IMR-90 (cell line): ENCODE measurements around the gene CCDC88C. TPM values are rescaled to one million over a fixed set of nuclear protein-coding genes. Genes with fewer than 3 reads are reported as not detected.

Source experiments
- ATAC-seq: fragments of 200-7000 bp; cut with Tn5 transposase; 2 replicates; pipeline ENCODE4 v1.9.1; 2020; ENCODE audit warnings: low read depth, mild to moderate bottlenecking, moderate library complexity
- BruUV-seq: library from RNA; stranded (reverse); fragments of 400-500 nt; replicated peaks from 2 replicates; lab custom pipeline; 2021; lab: Mats Ljungman, UMichigan
- CTCF ChIA-PET: fragments of 300-600 bp; formaldehyde crosslinking; extraction: SDS; loops from one replicate; lab custom pipeline; 2021; ENCODE audit warnings: antibody characterized with exemption; lab: Yijun Ruan, JAX
- POLR2A ChIA-PET: fragments of 300-600 bp; sonication (Branson Sonifier 250); formaldehyde crosslinking; loops from one replicate; lab custom pipeline; 2022; ENCODE audit warnings: antibody characterized with exemption; ENCODE audit not compliant: unreplicated experiment; lab: Charles Lee
- DNase-seq: peaks from one replicate; pipeline ENCODE4 v3.0.0; 2013
- H2AFZ ChIP-seq: replicated peaks from 2 replicates; pipeline ENCODE3; 2013; ENCODE audit warnings: low read length, mild to moderate bottlenecking; ENCODE audit not compliant: poor library complexity
- H2AK5ac ChIP-seq: 2 replicates; pipeline ENCODE4 v1.6.1; 2013; ENCODE audit warnings: low read depth, low read length, inconsistent platforms
- H2AK9ac ChIP-seq: replicated peaks from 2 replicates; pipeline ENCODE3; 2013; ENCODE audit warnings: mild to moderate bottlenecking, low read depth, low read length, moderate library complexity; ENCODE audit not compliant: poor library complexity
- H2BK120ac ChIP-seq: 2 replicates; pipeline ENCODE4 v1.6.1; 2013; ENCODE audit warnings: low read depth, low read length, inconsistent platforms
- H2BK15ac ChIP-seq: 3 replicates; pipeline ENCODE4 v1.6.1; 2013; ENCODE audit warnings: low read depth, low read length, inconsistent platforms
- H2BK20ac ChIP-seq: 2 replicates; pipeline ENCODE4 v1.6.1; 2013; ENCODE audit warnings: low read depth, mild to moderate bottlenecking, inconsistent platforms, low read length, moderate library complexity
- H2BK5ac ChIP-seq: 2 replicates; pipeline ENCODE4 v1.6.1; 2013; ENCODE audit warnings: mild to moderate bottlenecking, low read depth, low read length, inconsistent platforms; ENCODE audit not compliant: poor library complexity, severe bottlenecking
- H3K14ac ChIP-seq: replicated peaks from 2 replicates; pipeline ENCODE4 v1.6.1; 2013; ENCODE audit warnings: low read depth, low read length, inconsistent platforms
- H3K18ac ChIP-seq: 2 replicates; pipeline ENCODE4 v1.6.1; 2013; ENCODE audit warnings: low read depth, low read length, control low read depth
- H3K23ac ChIP-seq: 2 replicates; pipeline ENCODE4 v1.6.1; 2013; ENCODE audit warnings: low read depth, low read length, inconsistent platforms
- H3K27ac ChIP-seq: 2 replicates; pipeline ENCODE4 v1.5.1; 2013; ENCODE audit warnings: mild to moderate bottlenecking, control low read depth, low read length; ENCODE audit not compliant: insufficient read depth
- H3K27me3 ChIP-seq: 2 replicates; pipeline ENCODE4 v1.6.1; 2013; ENCODE audit warnings: low read length; ENCODE audit not compliant: control insufficient read depth, insufficient read depth
- H3K36me3 ChIP-seq: 2 replicates; pipeline ENCODE4 v1.6.1; 2013; ENCODE audit warnings: low read length, mixed read lengths; ENCODE audit not compliant: control insufficient read depth, insufficient read depth
- H3K4ac ChIP-seq: 2 replicates; pipeline ENCODE4 v1.6.1; 2013; ENCODE audit warnings: low read depth, low read length, inconsistent platforms
- H3K4me1 ChIP-seq: 2 replicates; pipeline ENCODE4 v1.6.1; 2013; ENCODE audit warnings: low read length, mixed read lengths; ENCODE audit not compliant: control insufficient read depth, insufficient read depth
- H3K4me2 ChIP-seq: 2 replicates; pipeline ENCODE4 v1.6.1; 2013; ENCODE audit warnings: low read depth, mild to moderate bottlenecking, control low read depth, low read length, moderate library complexity
- H3K4me3 ChIP-seq: 2 replicates; pipeline ENCODE4 v1.5.1; 2013; ENCODE audit warnings: low read depth, mild to moderate bottlenecking, control low read depth, low read length, moderate library complexity; ENCODE audit not compliant: insufficient read depth
- H3K56ac ChIP-seq: 2 replicates; pipeline ENCODE4 v1.6.1; 2013; ENCODE audit warnings: low read length, inconsistent platforms; ENCODE audit not compliant: insufficient read depth; ENCODE audit errors: extremely low read depth
- H3K79me1 ChIP-seq, 2 experiments: 2 replicates each; pipeline ENCODE4 v1.6.1; 2013; ENCODE audit warnings: low read length in 2 of 2, inconsistent platforms in 1 of 2, low read depth in 1 of 2
- H3K9ac ChIP-seq: 2 replicates; pipeline ENCODE4 v1.6.1; 2013; ENCODE audit warnings: low read depth, low read length, control low read depth
- H3K9me1 ChIP-seq: 2 replicates; pipeline ENCODE4 v1.6.1; 2013; ENCODE audit warnings: low read length, inconsistent platforms; ENCODE audit not compliant: insufficient read depth
- H3K9me3 ChIP-seq: 2 replicates; pipeline ENCODE4 v1.6.1; 2013; ENCODE audit warnings: low read length; ENCODE audit not compliant: control insufficient read depth, insufficient read depth
- H4K20me1 ChIP-seq: 2 replicates; pipeline ENCODE4 v1.6.1; 2013; ENCODE audit warnings: low read length, inconsistent platforms; ENCODE audit not compliant: insufficient read depth
- H4K5ac ChIP-seq: 2 replicates; pipeline ENCODE4 v1.6.1; 2013; ENCODE audit warnings: mild to moderate bottlenecking, low read depth, low read length, control low read depth
- H4K8ac ChIP-seq, 2 experiments: 2 replicates each; pipeline ENCODE4 v1.6.1; 2013; ENCODE audit warnings: low read depth in 2 of 2, low read length in 2 of 2, control low read depth in 1 of 2, inconsistent platforms in 1 of 2
- H4K91ac ChIP-seq: 2 replicates; pipeline ENCODE4 v1.6.1; 2013; ENCODE audit warnings: low read depth, low read length, inconsistent platforms; ENCODE audit not compliant: insufficient read depth
- BHLHE40 ChIP-seq: fragments of 150-350 bp; IDR thresholded peaks from 2 replicates; pipeline ENCODE4 v1.6.1; 2016; ENCODE audit warnings: mild to moderate bottlenecking, low read depth, low read length
- MAZ ChIP-seq: IDR thresholded peaks from 2 replicates; pipeline ENCODE4 v1.6.1; 2012; ENCODE audit warnings: low read depth, mild to moderate bottlenecking, low read length, improper control_type of control experiment, moderate library complexity, borderline replicate concordance
- MXI1 ChIP-seq: IDR thresholded peaks from 2 replicates; pipeline ENCODE4 v1.6.1; 2012; ENCODE audit warnings: low read depth, mild to moderate bottlenecking, low read length, moderate library complexity, borderline replicate concordance
- POLR2A ChIP-seq: IDR thresholded peaks from 2 replicates; pipeline ENCODE4 v1.6.1; 2012; ENCODE audit warnings: mild to moderate bottlenecking, low read depth, low read length
- WGBS, 2 experiments: methylation state at CpG; one replicate each; pipeline versions ENCODE4 v1.1.5 to v1.1.7; 2013; ENCODE audit warnings: missing lambda C conversion rate in 2 of 2; ENCODE audit not compliant: insufficient read length in 1 of 2; ENCODE audit errors: extremely low coverage in 2 of 2; 5-methylcytosine and 5-hydroxymethylcytosine counted together
- dilution Hi-C: fragments of 300-500 bp; cut with HindIII; formaldehyde crosslinking; loops from one replicate; pipeline ENCODE4 v1.14.3; 2018; ENCODE audit warnings: low sequenced_read_pairs; ENCODE audit not compliant: unreplicated experiment
- in situ Hi-C: fragments of 300-500 bp; cut with MboI; formaldehyde crosslinking; loops from 3 replicates; pipeline ENCODE4 v1.14.3; 2019; ENCODE audit warnings: low sequenced_read_pairs, inconsistent platforms, mixed read lengths
- intact Hi-C: fragments of 100-400 bp; cut with micrococcal nuclease; formaldehyde crosslinking; loops from 2 replicates; pipeline ENCODE4 v1.10.0; 2022
- polyA plus RNA-seq, 3 experiments: library from polyadenylated mRNA; depleted of rRNA; stranded (reverse); fragments of >200 nt; gene quantifications; 2 replicates each; pipeline ENCODE4 v1.2.3, GENCODE V29; 2012; ENCODE audit warnings: low replicate concordance in 1 of 3
- total RNA-seq: library from RNA; depleted of rRNA; stranded (reverse); fragments of >200 nt; gene quantifications from 2 replicates; pipeline ENCODE4 v1.2.3, GENCODE V29; 2012
- TF ChIP-seq, protein P1 (sequence below): fragments of 150-350 bp; IDR thresholded peaks from 2 replicates; pipeline ENCODE4 v1.6.1; 2016; ENCODE audit warnings: low read depth, mild to moderate bottlenecking, low read length, moderate library complexity, borderline replicate concordance
- TF ChIP-seq, protein P2 (sequence below): conservative IDR thresholded peaks from 2 replicates; pipeline ENCODE4 v1.5.1; 2012; ENCODE audit warnings: mild to moderate bottlenecking, low read depth, low read length, improper control_type of control experiment

CCDC88C gene
- total and polyA plus RNA-seq, 2 of the 4 experiments (the other 2 are of a cell fraction): 0.17 to 0.18 TPM

GRCh38 chr14:91269076-91269991, 148.3 kb downstream of the CCDC88C start:
- H3K23ac ChIP-seq: no peak overlapping the region
- H3K4me3 ChIP-seq: no peak overlapping the region
- H3K27ac ChIP-seq: no peak overlapping the region
- H3K14ac ChIP-seq: no peak overlapping the region
- peaks cover 29% of the 10 kb centered on the region for H3K27me3 ChIP-seq
- H2BK15ac ChIP-seq: no peak overlapping the region
- H2AFZ ChIP-seq: peak overlapping the region; percentile 53
- no peak overlapping the region for H2BK20ac ChIP-seq
- H4K91ac ChIP-seq: no peak overlapping the region
- no TSS peak for BruUV-seq
- no peak overlapping the region for H4K5ac ChIP-seq
- H3K4me1 ChIP-seq: no peaks in the 10 kb centered on the region; the same call in 1 of the 2 replicates
- H3K79me1 ChIP-seq: no peaks in the 10 kb centered on the region
- H3K4me2 ChIP-seq: no peak overlapping the region
- H2BK120ac ChIP-seq: no peak overlapping the region
- no peak overlapping the region for H2AK9ac ChIP-seq
- ATAC-seq: peak; percentile 14; the same call in 1 of the 2 replicates
- no peak overlapping the region for H3K18ac ChIP-seq
- H3K36me3 ChIP-seq: no peaks in the 10 kb centered on the region
- in situ Hi-C loops: no loop called here
- no peak overlapping the region for H3K56ac ChIP-seq
- TF ChIP-seq BHLHE40 (no peak), MAZ (no peak), POLR2A (no peak), MXI1 (no peak)
- TF ChIP-seq, protein P1, sequence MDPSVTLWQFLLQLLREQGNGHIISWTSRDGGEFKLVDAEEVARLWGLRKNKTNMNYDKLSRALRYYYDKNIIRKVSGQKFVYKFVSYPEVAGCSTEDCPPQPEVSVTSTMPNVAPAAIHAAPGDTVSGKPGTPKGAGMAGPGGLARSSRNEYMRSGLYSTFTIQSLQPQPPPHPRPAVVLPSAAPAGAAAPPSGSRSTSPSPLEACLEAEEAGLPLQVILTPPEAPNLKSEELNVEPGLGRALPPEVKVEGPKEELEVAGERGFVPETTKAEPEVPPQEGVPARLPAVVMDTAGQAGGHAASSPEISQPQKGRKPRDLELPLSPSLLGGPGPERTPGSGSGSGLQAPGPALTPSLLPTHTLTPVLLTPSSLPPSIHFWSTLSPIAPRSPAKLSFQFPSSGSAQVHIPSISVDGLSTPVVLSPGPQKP: no peak
- TF ChIP-seq, protein P2, sequence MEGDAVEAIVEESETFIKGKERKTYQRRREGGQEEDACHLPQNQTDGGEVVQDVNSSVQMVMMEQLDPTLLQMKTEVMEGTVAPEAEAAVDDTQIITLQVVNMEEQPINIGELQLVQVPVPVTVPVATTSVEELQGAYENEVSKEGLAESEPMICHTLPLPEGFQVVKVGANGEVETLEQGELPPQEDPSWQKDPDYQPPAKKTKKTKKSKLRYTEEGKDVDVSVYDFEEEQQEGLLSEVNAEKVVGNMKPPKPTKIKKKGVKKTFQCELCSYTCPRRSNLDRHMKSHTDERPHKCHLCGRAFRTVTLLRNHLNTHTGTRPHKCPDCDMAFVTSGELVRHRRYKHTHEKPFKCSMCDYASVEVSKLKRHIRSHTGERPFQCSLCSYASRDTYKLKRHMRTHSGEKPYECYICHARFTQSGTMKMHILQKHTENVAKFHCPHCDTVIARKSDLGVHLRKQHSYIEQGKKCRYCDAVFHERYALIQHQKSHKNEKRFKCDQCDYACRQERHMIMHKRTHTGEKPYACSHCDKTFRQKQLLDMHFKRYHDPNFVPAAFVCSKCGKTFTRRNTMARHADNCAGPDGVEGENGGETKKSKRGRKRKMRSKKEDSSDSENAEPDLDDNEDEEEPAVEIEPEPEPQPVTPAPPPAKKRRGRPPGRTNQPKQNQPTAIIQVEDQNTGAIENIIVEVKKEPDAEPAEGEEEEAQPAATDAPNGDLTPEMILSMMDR: no peak
- no peak overlapping the region for H2BK5ac ChIP-seq
- H3K9ac ChIP-seq: no peak overlapping the region
- CTCF ChIA-PET: no interaction called here
- no peak overlapping the region for H2AK5ac ChIP-seq
- no peak overlapping the region for H4K8ac ChIP-seq
- H4K20me1 ChIP-seq: no peaks in the 10 kb centered on the region
- 42% methylated on average over 9 of the region's 24 CpGs; no CpG with 5 or more reads in 1 of the 2 experiments for WGBS, 2 experiments
- POLR2A ChIA-PET: no interaction called here
- no peak overlapping the region for H3K4ac ChIP-seq
- no peaks in the 10 kb centered on the region for H3K9me3 ChIP-seq
- DNase-seq: no peak
- dilution Hi-C loops: no loop called here
- H3K9me1 ChIP-seq: no peaks in the 10 kb centered on the region
- intact Hi-C loops: no loop called here
